Measurements from ENCODE around the gene PTPN2. TPM values are rescaled to one million over a fixed set of nuclear protein-coding genes. Genes with fewer than 3 reads are reported as not detected.
A peak's percentile ranks its signal among the peaks of the same experiment; 100 is the strongest.
"Not testable (repeated sequence)": the region's sequence is repeated elsewhere in the genome, so short reads cannot be mapped to it uniquely, and the experiment has no call there.

The PTPN2 gene
- total RNA-seq, 8 experiments from 2014 or later, result 12.8 to 50.2 (median 23.8) TPM

GRCh38 chr18:12911025-12911928, 27.2 kb upstream of the PTPN2 start:
- WGBS, 10 experiments, result 0 to 94% (median 38%) methylated on average over 1 to 15 of the region's 75 CpGs; no CpG with 5 or more reads in 4 of the 10 experiments
- no peak overlapping the region for H3K4me3 ChIP-seq
- no peaks in the 10 kb centered on the region for H3K4me1 ChIP-seq (replicated peaks in 1 of 2)
- ATAC-seq (replicated peaks in 6 of 8), result peak in 5 of 8 experiments; percentile 33 to 79 (median 46)
- no peak overlapping the region for H3K27ac ChIP-seq
- in situ Hi-C loops (cut with MboI; ENCODE audit: low pct_unique_long_range_greater_than_20kb in 2 of 9, low sequenced_read_pairs in 9 of 9, unreplicated experiment in 9 of 9), result no loop called here

- in situ Hi-C loops (cut with MboI; ENCODE audit: low pct_unique_long_range_greater_than_20kb in 2 of 9, low sequenced_read_pairs in 9 of 9, unreplicated experiment in 9 of 9), result no loop called here
- no peak for ATAC-seq (replicated peaks in 6 of 8)
- Histone ChIP-seq H3K4me1 (replicated peaks in 1 of 2) (no peaks in the 10 kb centered on the region), H3K4me3 (no peak overlapping the region), H3K27ac (no peak overlapping the region)
- 47 to 100% (median 92%) methylated on average over 1 to 3 of the region's 4 CpGs; no CpG with 5 or more reads in 4 of the 10 experiments for WGBS, 10 experiments
These were observed 24.7 kb upstream of the PTPN2 start for GRCh38 chr18:12908706-12909105.

- Histone ChIP-seq H3K27ac (no peak overlapping the region), H3K4me1 (replicated peaks in 1 of 2) (no peaks in the 10 kb centered on the region), H3K4me3 (no peak overlapping the region)
- no peak for ATAC-seq (replicated peaks in 6 of 8)
- in situ Hi-C loops (cut with MboI; ENCODE audit: low pct_unique_long_range_greater_than_20kb in 2 of 9, low sequenced_read_pairs in 9 of 9, unreplicated experiment in 9 of 9), result no loop called here
- 23 to 94% (median 70%) methylated on average over 1 to 6 of the region's 8 CpGs for WGBS, 10 experiments
These were observed 23.4 kb upstream of the PTPN2 start for GRCh38 chr18:12907258-12907925.

GRCh38 chr18:12906773-12907172, 22.7 kb upstream of the PTPN2 start:
- in situ Hi-C loops (cut with MboI; ENCODE audit: low pct_unique_long_range_greater_than_20kb in 2 of 9, low sequenced_read_pairs in 9 of 9, unreplicated experiment in 9 of 9), result no loop called here
- ATAC-seq (replicated peaks in 6 of 8), result no peak
- Histone ChIP-seq H3K4me1 (replicated peaks in 1 of 2) (no peaks in the 10 kb centered on the region), H3K4me3 (no peak overlapping the region), H3K27ac (no peak overlapping the region)
- 70 to 100% methylated on average over 1 to 2 of the region's 10 CpGs; no CpG with 5 or more reads in 8 of the 10 experiments for WGBS, 10 experiments

- 23 to 95% (median 82%) methylated on average over 1 to 4 of the region's 4 CpGs; no CpG with 5 or more reads in 4 of the 10 experiments for WGBS, 10 experiments
These were observed 22.1 kb upstream of the PTPN2 start for GRCh38 chr18:12906119-12906518.

GRCh38 chr18:12904012-12904516, 20.0 kb upstream of the PTPN2 start:
- 20 to 90% (median 74%) methylated on average over 2 to 8 of the region's 8 CpGs; no CpG with 5 or more reads in 1 of the 10 experiments for WGBS, 10 experiments
- peak; percentile 53 to 97 (median 66) for ATAC-seq (replicated peaks in 6 of 8)
- no peak overlapping the region for H3K4me3 ChIP-seq
- in situ Hi-C loops (cut with MboI; ENCODE audit: low pct_unique_long_range_greater_than_20kb in 2 of 9, low sequenced_read_pairs in 9 of 9, unreplicated experiment in 9 of 9), result no loop called here
- no peak overlapping the region for H3K27ac ChIP-seq
- H3K4me1 ChIP-seq (replicated peaks in 1 of 2), result no peaks in the 10 kb centered on the region

More at GRCh38 chr18:12906119-12906518, 22.1 kb upstream of the PTPN2 start:
- in situ Hi-C loops (cut with MboI; ENCODE audit: low pct_unique_long_range_greater_than_20kb in 2 of 9, low sequenced_read_pairs in 9 of 9, unreplicated experiment in 9 of 9), result no loop called here
- H3K4me1 ChIP-seq (replicated peaks in 1 of 2), result no peaks in the 10 kb centered on the region
- ATAC-seq (replicated peaks in 6 of 8), result no peak
- H3K27ac ChIP-seq, result no peak overlapping the region
- no peak overlapping the region for H3K4me3 ChIP-seq

- 91 to 100% (median 100%) methylated on average over 1 to 9 of the region's 12 CpGs; no CpG with 5 or more reads in 3 of the 10 experiments for whole genome bisulfite sequencing, 10 experiments
- ATAC-seq (replicated peaks in 6 of 8); in situ Hi-C loops (cut with MboI; ENCODE audit: low pct_unique_long_range_greater_than_20kb in 2 of 9, low sequenced_read_pairs in 9 of 9, unreplicated experiment in 9 of 9); H3K4me3 ChIP-seq; H3K27ac ChIP-seq; H3K4me1 ChIP-seq (replicated peaks in 1 of 2): not testable (repeated sequence)
These were observed 17.2 kb upstream of the PTPN2 start for GRCh38 chr18:12901208-12901607.

- WGBS, 10 experiments, result 57 to 100% (median 75%) methylated on average over 1 to 2 of the region's 51 CpGs; no CpG with 5 or more reads in 5 of the 10 experiments
- ATAC-seq (replicated peaks in 6 of 8); H3K4me1 ChIP-seq (replicated peaks in 1 of 2); in situ Hi-C loops (cut with MboI; ENCODE audit: low pct_unique_long_range_greater_than_20kb in 2 of 9, low sequenced_read_pairs in 9 of 9, unreplicated experiment in 9 of 9); H3K27ac ChIP-seq; H3K4me3 ChIP-seq: not testable (repeated sequence)
These were observed 12.8 kb upstream of the PTPN2 start for GRCh38 chr18:12896784-12897333.

GRCh38 chr18:12895626-12896025, 11.6 kb upstream of the PTPN2 start:
- no peak overlapping the region for H3K4me3 ChIP-seq
- WGBS, 10 experiments, result 20 to 83% (median 63%) methylated on average over 1 to 2 of the region's 2 CpGs; no CpG with 5 or more reads in 3 of the 10 experiments
- no peak for ATAC-seq (replicated peaks in 6 of 8)
- no peak overlapping the region for H3K27ac ChIP-seq
- in situ Hi-C loops (cut with MboI; ENCODE audit: low pct_unique_long_range_greater_than_20kb in 2 of 9, low sequenced_read_pairs in 9 of 9, unreplicated experiment in 9 of 9), result no loop called here
- H3K4me1 ChIP-seq (replicated peaks in 1 of 2), result no peaks in the 10 kb centered on the region

- in situ Hi-C loops (cut with MboI; ENCODE audit: low pct_unique_long_range_greater_than_20kb in 2 of 9, low sequenced_read_pairs in 9 of 9, unreplicated experiment in 9 of 9), result no loop called here
- Histone ChIP-seq H3K27ac (no peak overlapping the region), H3K4me1 (replicated peaks in 1 of 2) (no peaks in the 10 kb centered on the region), H3K4me3 (no peak overlapping the region)
- 67 to 100% (median 86%) methylated on average over 1 of the region's 1 CpG; no CpG with 5 or more reads in 2 of the 10 experiments for WGBS, 10 experiments
- ATAC-seq (replicated peaks in 6 of 8), result no peak
These were observed 11.0 kb upstream of the PTPN2 start for GRCh38 chr18:12895014-12895413.

- no peak overlapping the region for H3K4me3 ChIP-seq
- no peaks in the 10 kb centered on the region for H3K4me1 ChIP-seq (replicated peaks in 1 of 2)
- H3K27ac ChIP-seq, result no peak overlapping the region
- no peak for ATAC-seq (replicated peaks in 6 of 8)
- in situ Hi-C loops (cut with MboI; ENCODE audit: low pct_unique_long_range_greater_than_20kb in 2 of 9, low sequenced_read_pairs in 9 of 9, unreplicated experiment in 9 of 9), result no loop called here
- WGBS, 10 experiments, result 41 to 100% (median 85%) methylated on average over 1 to 6 of the region's 6 CpGs; no CpG with 5 or more reads in 2 of the 10 experiments
These were observed 7.5 kb upstream of the PTPN2 start for GRCh38 chr18:12891561-12891960.

- 33 to 100% (median 87%) methylated on average over 1 to 2 of the region's 3 CpGs; no CpG with 5 or more reads in 2 of the 10 experiments for WGBS, 10 experiments
- ATAC-seq (replicated peaks in 6 of 8), result no peak
- Histone ChIP-seq H3K27ac (no peak overlapping the region), H3K4me1 (replicated peaks in 1 of 2) (no peaks in the 10 kb centered on the region), H3K4me3 (no peak overlapping the region)
- in situ Hi-C loops (cut with MboI; ENCODE audit: low pct_unique_long_range_greater_than_20kb in 2 of 9, low sequenced_read_pairs in 9 of 9, unreplicated experiment in 9 of 9), result no loop called here
These were observed 6.9 kb upstream of the PTPN2 start for GRCh38 chr18:12890964-12891363.
